Adrenal gland (tissue), 12 donors: ENCODE measurements around the gene ZNF224. TPM values are rescaled to one million over a fixed set of nuclear protein-coding genes. Genes with fewer than 3 reads are reported as not detected.
A peak's percentile ranks its signal among the peaks of the same experiment; 100 is the strongest.

ENCODE experiments used
- DNase-seq, 7 donors: peaks; one replicate each; pipeline ENCODE4 v3.0.0-alpha.2; 2019 to 2020
- H3K27ac ChIP-seq, 5 donors: fragments of 200-600 bp; sonication (generic) in 4 of 5; 1 replicate in 3 of 5; 2 replicates in 2 of 5; pipeline versions ENCODE4 v1.5.1 to v1.8.0; 2016 to 2020; ENCODE audit warnings: mild to moderate bottlenecking in 1 of 5
- H3K27me3 ChIP-seq: fragments of 200-600 bp; 2 replicates; pipeline ENCODE4 v1.8.0; 2021
- H3K36me3 ChIP-seq, 2 donors: fragments of 200-600 bp; replicated peaks in 1 of 2; 1 replicate in 1 of 2; 2 replicates in 1 of 2; pipeline versions ENCODE4 v1.5.1 to v1.8.0; 2018 to 2022
- H3K4me1 ChIP-seq, 2 donors: fragments of 200-600 bp; replicated peaks in 1 of 2; 1 replicate in 1 of 2; 2 replicates in 1 of 2; pipeline versions ENCODE4 v1.5.1 to v1.8.0; 2018 to 2021
- H3K4me3 ChIP-seq, 4 donors: fragments of 200-600 bp; sonication (generic) in 3 of 4; one replicate each; pipeline ENCODE4 v1.5.1; 2016 to 2018
- H3K9me3 ChIP-seq, 3 donors: fragments of 200-600 bp; sonication (generic) in 1 of 3; replicated peaks in 1 of 3; 1 replicate in 2 of 3; 2 replicates in 1 of 3; pipeline versions ENCODE4 v1.5.1 to v1.8.0; 2016 to 2021
- POLR2A ChIP-seq, 2 donors: fragments of 450-650 bp; IDR thresholded peaks; one replicate each; pipeline ENCODE4 v1.6.1; 2017; ENCODE audit warnings: antibody characterized with exemption in 2 of 2, mild to moderate bottlenecking in 2 of 2, moderate library complexity in 1 of 2
- WGBS, 4 donors: extraction: QIAGEN DNeasy Blood & Tissue Kit in 2 of 4; methylation state at CpG; one replicate each; pipeline versions ENCODE4 v1.1.5 to v1.1.7; 2013 to 2017; 5-methylcytosine and 5-hydroxymethylcytosine counted together
- intact Hi-C, 2 donors: fragments of 100-400 bp; cut with DNase I; formaldehyde crosslinking; loops; one replicate each; pipeline versions ENCODE4 v1.14.1 to v1.15.0; 2022 to 2023
- polyA plus RNA-seq, 3 donors: library from polyadenylated mRNA; stranded (reverse); fragments of 200-250 nt in 2 of 3; fragments of 350-450 nt in 1 of 3; fragmentation: Illumina TruSeq in 1 of 3; extraction: RNeasy Lipid Tissue Mini Kit (QIAGEN cat#74804) in 1 of 3; gene quantifications; one replicate each; pipeline ENCODE4 v1.2.3, GENCODE V29; 2013 to 2014
- small RNA-seq, 2 donors: library from RNA; depleted of rRNA; stranded (forward); fragments of <200 nt; gene quantifications; one replicate each; pipeline ENCODE3, GENCODE V24; 2016
- total RNA-seq, 9 donors: library from RNA; depleted of rRNA in 4 of 9; stranded (reverse); fragments of >200 nt in 4 of 9; fragments of 120-200 nt in 1 of 9; fragmentation: NEBNext Ultra II Directional in 1 of 9; extraction: Animal tissue kit (Norgen Biotek cat#: 25700) in 1 of 9; gene quantifications; one replicate each; pipeline versions ENCODE4 v1.1.0 to v1.2.4, GENCODE V29; 2013 to 2023
- TF ChIP-seq, protein P1 (sequence below), 6 experiments: fragments of 450-650 bp in 4 of 6; fragments of 200-600 bp in 2 of 6; sonication (generic) in 1 of 6; IDR thresholded peaks; 1 replicate in 5 of 6; 2 replicates in 1 of 6; pipeline versions ENCODE4 v1.5.1 to v1.8.0; 2016 to 2021; ENCODE audit warnings: antibody characterized with exemption in 6 of 6, mild to moderate bottlenecking in 2 of 6, moderate library complexity in 1 of 6
- donor health status: healthy with polysubstance abuse.
- donor health status: Bipolar disorder and iron deficiency.
- donor health status: DM: yes; HTN: yes; CAD: no.
- donor health status: DM: no; HTN: no; CAD: no.
- donor health status: DM: no; HTN: no; CAD: no.
- donor health status: DM: yes; HTN: yes; CAD: no.

Gene ZNF224
- total and polyA plus RNA-seq, 12 donors = 14.5 to 44.6 (median 30.1) TPM

DNA sequence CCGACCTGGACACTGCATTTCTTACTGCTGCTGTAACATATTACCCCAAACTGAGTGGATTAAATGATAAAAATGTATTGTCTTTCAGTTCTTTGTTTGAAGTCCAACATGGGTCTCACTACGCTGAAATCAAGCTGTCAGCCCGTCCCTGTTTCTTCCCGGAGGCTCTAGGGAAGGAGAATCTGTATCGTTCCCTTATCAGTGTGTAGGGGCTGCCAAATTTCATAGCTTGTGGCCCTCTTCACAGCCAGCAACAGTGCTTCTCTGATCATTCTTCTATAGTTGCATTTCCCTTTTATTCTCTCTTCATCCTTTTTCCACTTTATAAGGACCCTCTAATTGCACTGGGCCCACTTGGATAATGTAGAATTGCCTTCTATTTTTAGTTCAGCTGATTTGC, 57.3 kb downstream of the ZNF224 start:
- Histone ChIP-seq H3K27ac (no peak overlapping the region), H3K4me1 (no peaks in the 10 kb centered on the region), H3K27me3 (no peaks in the 10 kb centered on the region), H3K36me3 (peaks cover 0 to 62% of the 10 kb centered on the region in 2 donors), H3K9me3 (peaks cover 0 to 20% (median 0%) of the 10 kb centered on the region in 3 donors), H3K4me3 (no peak overlapping the region)
- no peak for DNase-seq
- 94 to 99% (median 98%) methylated on average over 5 of the region's 5 CpGs for WGBS, 4 donors
- intact Hi-C loops = no loop called here
- TF ChIP-seq, protein P1, sequence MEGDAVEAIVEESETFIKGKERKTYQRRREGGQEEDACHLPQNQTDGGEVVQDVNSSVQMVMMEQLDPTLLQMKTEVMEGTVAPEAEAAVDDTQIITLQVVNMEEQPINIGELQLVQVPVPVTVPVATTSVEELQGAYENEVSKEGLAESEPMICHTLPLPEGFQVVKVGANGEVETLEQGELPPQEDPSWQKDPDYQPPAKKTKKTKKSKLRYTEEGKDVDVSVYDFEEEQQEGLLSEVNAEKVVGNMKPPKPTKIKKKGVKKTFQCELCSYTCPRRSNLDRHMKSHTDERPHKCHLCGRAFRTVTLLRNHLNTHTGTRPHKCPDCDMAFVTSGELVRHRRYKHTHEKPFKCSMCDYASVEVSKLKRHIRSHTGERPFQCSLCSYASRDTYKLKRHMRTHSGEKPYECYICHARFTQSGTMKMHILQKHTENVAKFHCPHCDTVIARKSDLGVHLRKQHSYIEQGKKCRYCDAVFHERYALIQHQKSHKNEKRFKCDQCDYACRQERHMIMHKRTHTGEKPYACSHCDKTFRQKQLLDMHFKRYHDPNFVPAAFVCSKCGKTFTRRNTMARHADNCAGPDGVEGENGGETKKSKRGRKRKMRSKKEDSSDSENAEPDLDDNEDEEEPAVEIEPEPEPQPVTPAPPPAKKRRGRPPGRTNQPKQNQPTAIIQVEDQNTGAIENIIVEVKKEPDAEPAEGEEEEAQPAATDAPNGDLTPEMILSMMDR (IDR thresholded peaks at IDR 0.05) = no peak
- no peak for TF ChIP-seq POLR2A (IDR thresholded peaks at IDR 0.05)

DNA sequence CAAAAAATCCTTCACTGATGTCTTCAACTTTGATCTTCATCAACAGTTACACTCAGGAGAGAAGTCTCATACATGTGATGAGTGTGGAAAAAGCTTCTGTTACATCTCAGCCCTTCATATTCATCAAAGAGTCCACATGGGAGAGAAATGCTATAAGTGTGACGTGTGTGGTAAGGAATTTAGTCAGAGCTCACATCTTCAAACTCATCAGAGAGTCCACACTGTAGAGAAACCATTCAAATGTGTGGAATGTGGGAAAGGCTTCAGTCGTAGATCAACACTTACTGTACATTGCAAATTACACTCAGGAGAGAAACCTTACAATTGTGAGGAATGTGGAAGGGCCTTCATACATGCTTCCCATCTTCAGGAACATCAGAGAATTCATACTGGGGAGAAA, 62.3 kb downstream of the ZNF224 start:
- peaks cover 0 to 41% of the 10 kb centered on the region in 2 donors for H3K36me3 ChIP-seq

More for the DNA sequence above, 62.3 kb downstream of the ZNF224 start:
- Histone ChIP-seq H3K27ac (no peak overlapping the region), H3K27me3 (no peaks in the 10 kb centered on the region), H3K9me3 (peaks cover 0 to 41% (median 0%) of the 10 kb centered on the region in 3 donors), H3K4me1 (no peaks in the 10 kb centered on the region), H3K4me3 (peak overlapping the region in 1 of 4 donors; percentile 22)
- WGBS, 4 donors = 94 to 98% (median 95%) methylated on average over 2 of the region's 2 CpGs
- intact Hi-C loops = no loop called here
- TF ChIP-seq, protein P1 (IDR thresholded peaks at IDR 0.05) = no peak
- TF ChIP-seq POLR2A (IDR thresholded peaks at IDR 0.05) = no peak
- DNase-seq = no peak

Small RNAs within 50 kb of the gene (small RNA-seq; reads per million reads assigned to genes)
- 0 reads per million in 2 donors for gene RNU6-902P

Other genes starting within 250 kb of the ZNF224 start
- gene ZNF404, start 210.4 kb upstream of the ZNF224 start, total RNA-seq = 1 to 10 TPM in 7 of 9 donors, under 1 TPM in 1, not detected in 1; 0.55 to 6.5 (median 2.3) TPM
- 10 to 100 TPM in 1 of 3 donors, 1 to 10 TPM in 2; 2.1 to 31.4 (median 7.0) TPM for gene ZNF404, start 210.4 kb upstream of the ZNF224 start, polyA plus RNA-seq
- 10 to 100 TPM; 12.7 to 22.4 (median 17.0) TPM for gene ZNF45, start 159.1 kb upstream of the ZNF224 start, total RNA-seq
- gene ZNF45, start 159.1 kb upstream of the ZNF224 start, polyA plus RNA-seq = 10 to 100 TPM in 1 of 3 donors, 1 to 10 TPM in 2; 5.8 to 16.0 (median 6.5) TPM
- 10 to 100 TPM in 4 of 9 donors, 1 to 10 TPM in 5; 3.8 to 12.8 (median 9.2) TPM for gene ZNF221, start 143.1 kb upstream of the ZNF224 start, total RNA-seq
- 1 to 10 TPM; 2.6 to 4.0 (median 3.1) TPM for gene ZNF221, start 143.1 kb upstream of the ZNF224 start, polyA plus RNA-seq
- gene ZNF155, start 110.2 kb upstream of the ZNF224 start, total RNA-seq = 10 to 100 TPM in 4 of 9 donors, 1 to 10 TPM in 5; 2.6 to 18.8 (median 9.9) TPM
- 10 to 100 TPM; 10.9 to 13.0 (median 12.0) TPM for gene ZNF155, start 110.2 kb upstream of the ZNF224 start, polyA plus RNA-seq
- 1 to 10 TPM; 1.4 to 6.1 (median 4.5) TPM for gene ZNF230, start 91.4 kb upstream of the ZNF224 start, total RNA-seq
- 1 to 10 TPM; 3.0 to 3.5 (median 3.2) TPM for gene ZNF230, start 91.4 kb upstream of the ZNF224 start, polyA plus RNA-seq
- gene ZNF222, start 69.0 kb upstream of the ZNF224 start, total RNA-seq = 10 to 100 TPM in 1 of 9 donors, 1 to 10 TPM in 8; 2.3 to 10.9 (median 4.5) TPM
- gene ZNF222, start 69.0 kb upstream of the ZNF224 start, polyA plus RNA-seq = 1 to 10 TPM; 4.1 to 7.8 (median 4.5) TPM
- gene ZNF223, start 42.3 kb upstream of the ZNF224 start, total RNA-seq = 10 to 100 TPM in 1 of 9 donors, 1 to 10 TPM in 8; 1.6 to 12.5 (median 6.2) TPM
- 1 to 10 TPM; 4.9 to 6.6 (median 4.9) TPM for gene ZNF223, start 42.3 kb upstream of the ZNF224 start, polyA plus RNA-seq
- gene ZNF284, start 22.2 kb upstream of the ZNF224 start, total RNA-seq = 1 to 10 TPM; 1.8 to 4.3 (median 2.9) TPM
- 1 to 10 TPM; 1.1 to 2.7 (median 2.0) TPM for gene ZNF284, start 22.2 kb upstream of the ZNF224 start, polyA plus RNA-seq
- gene ZNF225, start 19.0 kb downstream of the ZNF224 start, total RNA-seq = 10 to 100 TPM in 1 of 9 donors, 1 to 10 TPM in 8; 3.3 to 10.3 (median 7.5) TPM
- 1 to 10 TPM; 2.5 to 5.3 (median 3.0) TPM for gene ZNF225, start 19.0 kb downstream of the ZNF224 start, polyA plus RNA-seq
- gene ZNF234, start 47.2 kb downstream of the ZNF224 start, total RNA-seq = 10 to 100 TPM in 8 of 9 donors, 1 to 10 TPM in 1; 5.9 to 19.4 (median 13.6) TPM
- 10 to 100 TPM in 1 of 3 donors, 1 to 10 TPM in 2; 2.4 to 11.0 (median 5.1) TPM for gene ZNF234, start 47.2 kb downstream of the ZNF224 start, polyA plus RNA-seq
- gene ZNF226, start 70.7 kb downstream of the ZNF224 start, total RNA-seq = 10 to 100 TPM; 18.9 to 97.7 (median 47.0) TPM
- 10 to 100 TPM; 21.9 to 70.2 (median 32.1) TPM for gene ZNF226, start 70.7 kb downstream of the ZNF224 start, polyA plus RNA-seq
- gene ZNF227, start 118.2 kb downstream of the ZNF224 start, total RNA-seq = 10 to 100 TPM in 7 of 9 donors, 1 to 10 TPM in 2; 4.7 to 33.2 (median 19.8) TPM
- gene ZNF227, start 118.2 kb downstream of the ZNF224 start, polyA plus RNA-seq = 10 to 100 TPM in 1 of 3 donors, 1 to 10 TPM in 2; 4.7 to 15.5 (median 5.2) TPM
- gene ZNF233, start 165.5 kb downstream of the ZNF224 start, total RNA-seq = 1 to 10 TPM in 6 of 9 donors, under 1 TPM in 3; 0.69 to 9.1 (median 1.8) TPM
- 1 to 10 TPM in 2 of 3 donors, under 1 TPM in 1; 0.57 to 3.3 (median 2.1) TPM for gene ZNF233, start 165.5 kb downstream of the ZNF224 start, polyA plus RNA-seq
- gene ZNF235, start 210.7 kb downstream of the ZNF224 start, total RNA-seq = 10 to 100 TPM in 1 of 9 donors, 1 to 10 TPM in 8; 1.0 to 17.0 (median 4.0) TPM
- 1 to 10 TPM; 2.0 to 7.2 (median 2.2) TPM for gene ZNF235, start 210.7 kb downstream of the ZNF224 start, polyA plus RNA-seq